ENCODE data around the gene NR1I3. TPM values are rescaled to one million over a fixed set of nuclear protein-coding genes. Genes with fewer than 3 reads are reported as not detected.
A peak's percentile ranks its signal among the peaks of the same experiment; 100 is the strongest.

NR1I3 gene
- total RNA-seq, 1 donor from 2014 or later: not detected

GRCh38 chr1:161201836-161202712, 35.9 kb downstream of the NR1I3 start, which contains the start of gene NDUFS2:
Gene NDUFS2, plus strand, starts transcription at chr1:161202367. Its CDS starts 19 bp downstream, at chr1:161202386.
- peak within 1 kb of the TSS; percentile 94 for H3K4me3 ChIP-seq (ENCODE audit: insufficient read depth, low read depth, low read length)

GRCh38 chr1:161200992-161201835, 36.8 kb downstream of the NR1I3 start:
- FAIRE-seq: no peak
- Histone ChIP-seq H3K27ac (ENCODE audit: low read depth, low read length) (peak overlapping the region; percentile 90), H3K9me3 (ENCODE audit: insufficient read depth, low read depth, low read length) (no peaks in the 10 kb centered on the region), H3K79me2 (ENCODE audit: insufficient read depth, low read length) (peaks cover 31% of the 10 kb centered on the region), H3K27me3 (ENCODE audit: insufficient read depth, low read length) (no peaks in the 10 kb centered on the region), H4K20me1 (ENCODE audit: insufficient read depth, low read length) (peaks cover 2% of the 10 kb centered on the region), H3K4me2 (ENCODE audit: low read length) (peak overlapping the region; percentile 87), H3K36me3 (ENCODE audit: insufficient read depth, low read length) (peaks cover 11% of the 10 kb centered on the region), H3K4me1 (ENCODE audit: insufficient read depth, low read length) (peaks cover 36% of the 10 kb centered on the region), H3K9ac (ENCODE audit: low read length) (peak overlapping the region; percentile 92), H3K4me3 (ENCODE audit: insufficient read depth, low read depth, low read length) (peak overlapping the region; percentile 94), H2AFZ (ENCODE audit: low read depth, low read length) (peak overlapping the region; percentile 75)
- H3K36me3 Mint-ChIP-seq (ENCODE audit: low read depth, unreplicated experiment): no peaks in the 10 kb centered on the region
- H3K27ac Mint-ChIP-seq (ENCODE audit: unreplicated experiment): peak overlapping the region; percentile 95
- peaks cover 30% of the 10 kb centered on the region for H3K4me1 Mint-ChIP-seq (ENCODE audit: low read depth, unreplicated experiment)
- peak overlapping the region; percentile 94 for H3K4me3 Mint-ChIP-seq (ENCODE audit: unreplicated experiment)
- H3K27me3 Mint-ChIP-seq (ENCODE audit: low read depth, unreplicated experiment): no peaks in the 10 kb centered on the region
- no peak for TF ChIP-seq CTCF (IDR thresholded peaks at IDR 0.05; ENCODE audit: insufficient read depth, low read depth, low read length)
- no peak for TF ChIP-seq EZH2 (IDR thresholded peaks at IDR 0.05; ENCODE audit: insufficient read depth, low read length)
- DNase-seq (ENCODE audit: low read depth): no peak
- H3K9me3 Mint-ChIP-seq (ENCODE audit: unreplicated experiment): no peaks in the 10 kb centered on the region

More at GRCh38 chr1:161201836-161202712, 35.9 kb downstream of the NR1I3 start, which contains the start of gene NDUFS2:
- Histone ChIP-seq H3K4me1 (ENCODE audit: insufficient read depth, low read length) (peaks cover 36% of the 10 kb centered on the region), H3K27ac (ENCODE audit: low read depth, low read length) (peak within 1 kb of the TSS; percentile 90), H4K20me1 (ENCODE audit: insufficient read depth, low read length) (peaks cover 5% of the 10 kb centered on the region), H3K9me3 (ENCODE audit: insufficient read depth, low read depth, low read length) (no peaks in the 10 kb centered on the region), H3K9ac (ENCODE audit: low read length) (peak within 1 kb of the TSS; percentile 92), H3K27me3 (ENCODE audit: insufficient read depth, low read length) (no peaks in the 10 kb centered on the region), H3K36me3 (ENCODE audit: insufficient read depth, low read length) (peaks cover 18% of the 10 kb centered on the region), H2AFZ (ENCODE audit: low read depth, low read length) (peak within 1 kb of the TSS; percentile 83), H3K4me2 (ENCODE audit: low read length) (peak within 1 kb of the TSS; percentile 87), H3K79me2 (ENCODE audit: insufficient read depth, low read length) (peaks cover 31% of the 10 kb centered on the region)
- H3K4me1 Mint-ChIP-seq (ENCODE audit: low read depth, unreplicated experiment): peaks cover 27% of the 10 kb centered on the region
- peaks cover 2% of the 10 kb centered on the region for H3K36me3 Mint-ChIP-seq (ENCODE audit: low read depth, unreplicated experiment)
- H3K27ac Mint-ChIP-seq (ENCODE audit: unreplicated experiment): peak within 1 kb of the TSS; percentile 95
- FAIRE-seq: peak; percentile 59
- H3K9me3 Mint-ChIP-seq (ENCODE audit: unreplicated experiment): no peaks in the 10 kb centered on the region
- H3K4me3 Mint-ChIP-seq (ENCODE audit: unreplicated experiment): peak within 1 kb of the TSS; percentile 94
- TF ChIP-seq CTCF (IDR thresholded peaks at IDR 0.05; ENCODE audit: insufficient read depth, low read depth, low read length): peak; percentile 30
- TF ChIP-seq EZH2 (IDR thresholded peaks at IDR 0.05; ENCODE audit: insufficient read depth, low read length): no peak
- no peaks in the 10 kb centered on the region for H3K27me3 Mint-ChIP-seq (ENCODE audit: low read depth, unreplicated experiment)
- DNase-seq (ENCODE audit: low read depth): peak; percentile 98
